ENCODE data around the gene SAG.

DNA sequence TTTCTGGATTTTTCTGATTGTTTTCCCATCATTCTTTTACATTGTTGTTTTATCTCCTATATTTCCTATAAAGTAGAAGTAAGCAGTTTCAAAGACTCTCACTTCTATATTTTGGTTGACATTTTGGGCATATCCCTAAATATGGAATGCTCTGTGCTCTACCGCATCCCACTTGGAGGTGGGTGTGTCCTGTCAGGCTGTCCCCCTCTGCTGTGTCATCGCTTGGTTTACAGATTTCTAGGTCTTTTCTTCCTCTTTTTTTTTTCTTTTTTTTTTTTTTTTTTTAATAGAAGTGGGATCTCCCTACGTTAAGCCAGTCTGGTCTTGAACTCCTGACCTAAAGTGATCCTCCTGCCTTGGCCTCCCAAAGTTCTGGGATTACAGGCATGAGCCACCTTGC, 60.0 kb downstream of the SAG start:
- TF ChIP-seq, protein P1, sequence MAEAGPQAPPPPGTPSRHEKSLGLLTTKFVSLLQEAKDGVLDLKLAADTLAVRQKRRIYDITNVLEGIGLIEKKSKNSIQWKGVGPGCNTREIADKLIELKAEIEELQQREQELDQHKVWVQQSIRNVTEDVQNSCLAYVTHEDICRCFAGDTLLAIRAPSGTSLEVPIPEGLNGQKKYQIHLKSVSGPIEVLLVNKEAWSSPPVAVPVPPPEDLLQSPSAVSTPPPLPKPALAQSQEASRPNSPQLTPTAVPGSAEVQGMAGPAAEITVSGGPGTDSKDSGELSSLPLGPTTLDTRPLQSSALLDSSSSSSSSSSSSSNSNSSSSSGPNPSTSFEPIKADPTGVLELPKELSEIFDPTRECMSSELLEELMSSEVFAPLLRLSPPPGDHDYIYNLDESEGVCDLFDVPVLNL (IDR thresholded peaks at IDR 0.05; ENCODE audit: low read depth, low read length), result no peak
- TF ChIP-seq, protein P2, sequence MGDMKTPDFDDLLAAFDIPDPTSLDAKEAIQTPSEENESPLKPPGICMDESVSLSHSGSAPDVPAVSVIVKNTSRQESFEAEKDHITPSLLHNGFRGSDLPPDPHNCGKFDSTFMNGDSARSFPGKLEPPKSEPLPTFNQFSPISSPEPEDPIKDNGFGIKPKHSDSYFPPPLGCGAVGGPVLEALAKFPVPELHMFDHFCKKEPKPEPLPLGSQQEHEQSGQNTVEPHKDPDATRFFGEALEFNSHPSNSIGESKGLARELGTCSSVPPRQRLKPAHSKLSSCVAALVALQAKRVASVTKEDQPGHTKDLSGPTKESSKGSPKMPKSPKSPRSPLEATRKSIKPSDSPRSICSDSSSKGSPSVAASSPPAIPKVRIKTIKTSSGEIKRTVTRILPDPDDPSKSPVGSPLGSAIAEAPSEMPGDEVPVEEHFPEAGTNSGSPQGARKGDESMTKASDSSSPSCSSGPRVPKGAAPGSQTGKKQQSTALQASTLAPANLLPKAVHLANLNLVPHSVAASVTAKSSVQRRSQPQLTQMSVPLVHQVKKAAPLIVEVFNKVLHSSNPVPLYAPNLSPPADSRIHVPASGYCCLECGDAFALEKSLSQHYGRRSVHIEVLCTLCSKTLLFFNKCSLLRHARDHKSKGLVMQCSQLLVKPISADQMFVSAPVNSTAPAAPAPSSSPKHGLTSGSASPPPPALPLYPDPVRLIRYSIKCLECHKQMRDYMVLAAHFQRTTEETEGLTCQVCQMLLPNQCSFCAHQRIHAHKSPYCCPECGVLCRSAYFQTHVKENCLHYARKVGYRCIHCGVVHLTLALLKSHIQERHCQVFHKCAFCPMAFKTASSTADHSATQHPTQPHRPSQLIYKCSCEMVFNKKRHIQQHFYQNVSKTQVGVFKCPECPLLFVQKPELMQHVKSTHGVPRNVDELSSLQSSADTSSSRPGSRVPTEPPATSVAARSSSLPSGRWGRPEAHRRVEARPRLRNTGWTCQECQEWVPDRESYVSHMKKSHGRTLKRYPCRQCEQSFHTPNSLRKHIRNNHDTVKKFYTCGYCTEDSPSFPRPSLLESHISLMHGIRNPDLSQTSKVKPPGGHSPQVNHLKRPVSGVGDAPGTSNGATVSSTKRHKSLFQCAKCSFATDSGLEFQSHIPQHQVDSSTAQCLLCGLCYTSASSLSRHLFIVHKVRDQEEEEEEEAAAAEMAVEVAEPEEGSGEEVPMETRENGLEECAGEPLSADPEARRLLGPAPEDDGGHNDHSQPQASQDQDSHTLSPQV (IDR thresholded peaks at IDR 0.05), result no peak
- TF ChIP-seq, protein P3, sequence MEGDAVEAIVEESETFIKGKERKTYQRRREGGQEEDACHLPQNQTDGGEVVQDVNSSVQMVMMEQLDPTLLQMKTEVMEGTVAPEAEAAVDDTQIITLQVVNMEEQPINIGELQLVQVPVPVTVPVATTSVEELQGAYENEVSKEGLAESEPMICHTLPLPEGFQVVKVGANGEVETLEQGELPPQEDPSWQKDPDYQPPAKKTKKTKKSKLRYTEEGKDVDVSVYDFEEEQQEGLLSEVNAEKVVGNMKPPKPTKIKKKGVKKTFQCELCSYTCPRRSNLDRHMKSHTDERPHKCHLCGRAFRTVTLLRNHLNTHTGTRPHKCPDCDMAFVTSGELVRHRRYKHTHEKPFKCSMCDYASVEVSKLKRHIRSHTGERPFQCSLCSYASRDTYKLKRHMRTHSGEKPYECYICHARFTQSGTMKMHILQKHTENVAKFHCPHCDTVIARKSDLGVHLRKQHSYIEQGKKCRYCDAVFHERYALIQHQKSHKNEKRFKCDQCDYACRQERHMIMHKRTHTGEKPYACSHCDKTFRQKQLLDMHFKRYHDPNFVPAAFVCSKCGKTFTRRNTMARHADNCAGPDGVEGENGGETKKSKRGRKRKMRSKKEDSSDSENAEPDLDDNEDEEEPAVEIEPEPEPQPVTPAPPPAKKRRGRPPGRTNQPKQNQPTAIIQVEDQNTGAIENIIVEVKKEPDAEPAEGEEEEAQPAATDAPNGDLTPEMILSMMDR (IDR thresholded peaks at IDR 0.05 in 2 of 3, conservative IDR thresholded peaks at IDR 0.05 in 1 of 3; ENCODE audit: control insufficient read depth in 2 of 3, extremely low read depth in 1 of 3, insufficient read depth in 1 of 3, low read depth in 3 of 3, low read length in 3 of 3), result no peak
- TF ChIP-seq POLR2A (IDR thresholded peaks at IDR 0.05; ENCODE audit: low read depth, low read length) (no peak), ZNF384 (IDR thresholded peaks at IDR 0.05; ENCODE audit: borderline replicate concordance, low read depth, low read length) (no peak), GABPA (IDR thresholded peaks at IDR 0.05; ENCODE audit: low read depth) (no peak), BHLHE40 (IDR thresholded peaks at IDR 0.05; ENCODE audit: borderline replicate concordance in 1 of 2, low read depth in 2 of 2, low read length in 1 of 2) (no peak), RAD21 (IDR thresholded peaks at IDR 0.05; ENCODE audit: insufficient read depth, low read depth, low read length) (no peak)
- TF ChIP-seq, protein P4, sequence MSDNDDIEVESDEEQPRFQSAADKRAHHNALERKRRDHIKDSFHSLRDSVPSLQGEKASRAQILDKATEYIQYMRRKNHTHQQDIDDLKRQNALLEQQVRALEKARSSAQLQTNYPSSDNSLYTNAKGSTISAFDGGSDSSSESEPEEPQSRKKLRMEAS (IDR thresholded peaks at IDR 0.05; ENCODE audit: low read depth, low read length), result no peak
